ENCODE results near the gene VPS37B.
"Not testable (repeated sequence)": the region's sequence is repeated elsewhere in the genome, so short reads cannot be mapped to it uniquely, and the experiment has no call there.

DNA sequence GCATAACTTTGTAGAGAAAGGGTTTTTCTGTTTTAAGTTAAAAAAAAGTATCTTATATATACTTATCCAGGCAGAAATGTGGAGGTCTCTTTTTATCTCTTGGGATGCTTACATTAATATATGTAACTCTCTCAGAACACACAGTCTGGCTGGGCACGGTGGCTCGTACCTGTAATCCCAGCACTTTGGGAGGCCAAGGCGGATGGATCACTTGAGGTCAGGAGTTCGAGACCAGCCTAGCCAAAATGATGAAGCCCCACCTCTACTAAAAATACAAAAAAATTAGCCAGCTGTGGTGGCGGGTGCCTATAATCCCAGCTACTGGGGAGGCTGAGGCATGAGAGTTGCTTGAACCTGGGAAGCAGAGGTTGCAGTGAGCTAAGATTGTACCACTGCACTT lies 19.6 kb downstream of the VPS37B start:
- TF ChIP-seq, protein P1, sequence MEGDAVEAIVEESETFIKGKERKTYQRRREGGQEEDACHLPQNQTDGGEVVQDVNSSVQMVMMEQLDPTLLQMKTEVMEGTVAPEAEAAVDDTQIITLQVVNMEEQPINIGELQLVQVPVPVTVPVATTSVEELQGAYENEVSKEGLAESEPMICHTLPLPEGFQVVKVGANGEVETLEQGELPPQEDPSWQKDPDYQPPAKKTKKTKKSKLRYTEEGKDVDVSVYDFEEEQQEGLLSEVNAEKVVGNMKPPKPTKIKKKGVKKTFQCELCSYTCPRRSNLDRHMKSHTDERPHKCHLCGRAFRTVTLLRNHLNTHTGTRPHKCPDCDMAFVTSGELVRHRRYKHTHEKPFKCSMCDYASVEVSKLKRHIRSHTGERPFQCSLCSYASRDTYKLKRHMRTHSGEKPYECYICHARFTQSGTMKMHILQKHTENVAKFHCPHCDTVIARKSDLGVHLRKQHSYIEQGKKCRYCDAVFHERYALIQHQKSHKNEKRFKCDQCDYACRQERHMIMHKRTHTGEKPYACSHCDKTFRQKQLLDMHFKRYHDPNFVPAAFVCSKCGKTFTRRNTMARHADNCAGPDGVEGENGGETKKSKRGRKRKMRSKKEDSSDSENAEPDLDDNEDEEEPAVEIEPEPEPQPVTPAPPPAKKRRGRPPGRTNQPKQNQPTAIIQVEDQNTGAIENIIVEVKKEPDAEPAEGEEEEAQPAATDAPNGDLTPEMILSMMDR (conservative IDR thresholded peaks at IDR 0.05), result not testable (repeated sequence)
- TF ChIP-seq ZFX (IDR thresholded peaks at IDR 0.05), result not testable (repeated sequence)
